Hepatocyte (in vitro differentiated cells): ENCODE results near the gene URI1. TPM values are rescaled to one million over a fixed set of nuclear protein-coding genes. Genes with fewer than 3 reads are reported as not detected.

ENCODE experiments used
- DNase-seq: peaks from one replicate; pipeline ENCODE4 v3.0.0-alpha.2; 2016; ENCODE audit warnings: low spot score
- H2AFZ ChIP-seq: fragments of 200-600 bp; sonication (generic); 2 replicates; pipeline ENCODE4 v1.6.0; 2016; ENCODE audit warnings: antibody characterized with exemption, mild to moderate bottlenecking
- H3K27ac ChIP-seq: fragments of 200-600 bp; sonication (generic); 2 replicates; pipeline ENCODE4 v1.5.1; 2016; ENCODE audit warnings: mild to moderate bottlenecking
- H3K27me3 ChIP-seq: fragments of 200-600 bp; sonication (generic); 2 replicates; pipeline ENCODE4 v1.6.1; 2016
- H3K36me3 ChIP-seq: fragments of 200-600 bp; sonication (generic); replicated peaks from 2 replicates; pipeline ENCODE4 v1.5.1; 2016; ENCODE audit warnings: low read depth; ENCODE audit not compliant: insufficient read depth
- H3K4me1 ChIP-seq: fragments of 200-600 bp; sonication (generic); 2 replicates; pipeline ENCODE4 v1.5.1; 2016; ENCODE audit warnings: mild to moderate bottlenecking, moderate library complexity; ENCODE audit not compliant: insufficient read depth
- H3K4me2 ChIP-seq: fragments of 200-600 bp; sonication (generic); 2 replicates; pipeline ENCODE4 v1.6.0; 2016
- H3K4me3 ChIP-seq: fragments of 200-600 bp; sonication (generic); 2 replicates; pipeline ENCODE4 v1.5.1; 2016; ENCODE audit warnings: mild to moderate bottlenecking
- H3K79me2 ChIP-seq: fragments of 200-600 bp; sonication (generic); 2 replicates; pipeline ENCODE4 v1.6.0; 2017; ENCODE audit warnings: mild to moderate bottlenecking
- H3K9me2 ChIP-seq: fragments of 200-600 bp; sonication (generic); replicated peaks from 2 replicates; pipeline ENCODE4 v1.6.0; 2017; ENCODE audit warnings: mild to moderate bottlenecking; ENCODE audit not compliant: insufficient read depth
- H3K9me3 ChIP-seq: fragments of 200-600 bp; sonication (generic); 2 replicates; pipeline ENCODE4 v1.5.1; 2016; ENCODE audit warnings: low read depth, mild to moderate bottlenecking
- H4K20me1 ChIP-seq: fragments of 200-600 bp; sonication (generic); 2 replicates; pipeline ENCODE4 v1.6.0; 2016; ENCODE audit warnings: mild to moderate bottlenecking; ENCODE audit not compliant: insufficient read depth, poor library complexity, severe bottlenecking
- CTCF ChIP-seq: fragments of 200-600 bp; sonication (generic); IDR thresholded peaks from 2 replicates; pipeline ENCODE4 v1.5.1; 2016; ENCODE audit warnings: antibody characterized with exemption, mild to moderate bottlenecking; ENCODE audit not compliant: poor library complexity
- EZH2 ChIP-seq: fragments of 200-600 bp; sonication (generic); IDR thresholded peaks from 2 replicates; pipeline ENCODE4 v1.6.1; 2016; ENCODE audit warnings: antibody characterized with exemption, mild to moderate bottlenecking, borderline replicate concordance
- EZH2phosphoT487 ChIP-seq: fragments of 200-600 bp; sonication (generic); IDR thresholded peaks from one replicate; pipeline ENCODE4 v1.6.1; 2018; ENCODE audit warnings: antibody characterized with exemption, mild to moderate bottlenecking, low read depth, moderate library complexity; ENCODE audit not compliant: unreplicated experiment, severe bottlenecking
- WGBS: methylation state at CpG from one replicate; pipeline ENCODE4 v1.1.6; 2016; ENCODE audit warnings: low lambda C conversion rate; ENCODE audit errors: missing lambda C conversion rate; 5-methylcytosine and 5-hydroxymethylcytosine counted together
- polyA plus RNA-seq: library from polyadenylated mRNA; unstranded; fragments of >200 nt; fragmentation: Nextera tagmentation; extraction: Ambion mirVana; gene quantifications from 2 replicates; pipeline ENCODE4 v1.2.1, GENCODE V29; 2016
- total RNA-seq: library from RNA; depleted of rRNA; stranded (reverse); fragments of >200 nt; gene quantifications from 2 replicates; pipeline ENCODE4 v1.2.3, GENCODE V29; 2014

Gene URI1
- total and polyA plus RNA-seq, 2 experiments from 2014 or later, result 50.0 to 66.7 TPM

- H3K36me3 ChIP-seq, result no peaks in the 10 kb centered on the region
- H3K9me3 ChIP-seq, result no peaks in the 10 kb centered on the region
- no peaks in the 10 kb centered on the region for H3K27me3 ChIP-seq
- H3K4me3 ChIP-seq, result no peak overlapping the region
- no peak for DNase-seq
- no peaks in the 10 kb centered on the region for H3K4me1 ChIP-seq
- H3K79me2 ChIP-seq, result no peaks in the 10 kb centered on the region
- no peak overlapping the region for H3K27ac ChIP-seq
- no peaks in the 10 kb centered on the region for H3K9me2 ChIP-seq
- TF ChIP-seq EZH2, result no peak
- TF ChIP-seq CTCF, result no peak
- TF ChIP-seq EZH2phosphoT487, result no peak
- no peak overlapping the region for H2AFZ ChIP-seq
- H3K4me2 ChIP-seq, result no peak overlapping the region
- H4K20me1 ChIP-seq, result no peaks in the 10 kb centered on the region
- WGBS, result 90% methylated on average over 1 of the region's 1 CpG
Observed at GRCh38 chr19:29934781-29935180, 7.3 kb upstream of the URI1 start.

GRCh38 chr19:29936409-29936808 lies 5.6 kb upstream of the URI1 start:
- Histone ChIP-seq H3K4me2 (no peak overlapping the region), H4K20me1 (no peaks in the 10 kb centered on the region), H3K79me2 (no peaks in the 10 kb centered on the region), H3K4me3 (no peak overlapping the region), H3K4me1 (no peaks in the 10 kb centered on the region), H3K27me3 (no peaks in the 10 kb centered on the region), H3K36me3 (no peaks in the 10 kb centered on the region), H2AFZ (no peak overlapping the region), H3K27ac (no peak overlapping the region), H3K9me2 (no peaks in the 10 kb centered on the region), H3K9me3 (no peaks in the 10 kb centered on the region)
- DNase-seq, result no peak
- 97% methylated on average over 3 of the region's 3 CpGs for WGBS
- no peak for TF ChIP-seq EZH2phosphoT487
- TF ChIP-seq CTCF, result no peak
- no peak for TF ChIP-seq EZH2

- Histone ChIP-seq H3K36me3 (no peaks in the 10 kb centered on the region), H3K4me1 (peaks cover 13% of the 10 kb centered on the region), H3K27me3 (no peaks in the 10 kb centered on the region), H3K79me2 (peaks cover 26% of the 10 kb centered on the region), H3K4me2 (no peak overlapping the region), H2AFZ (no peak overlapping the region), H3K9me3 (no peaks in the 10 kb centered on the region), H3K27ac (no peak overlapping the region), H3K9me2 (no peaks in the 10 kb centered on the region), H4K20me1 (peaks cover 10% of the 10 kb centered on the region), H3K4me3 (no peak overlapping the region)
- TF ChIP-seq EZH2 (no peak), CTCF (no peak), EZH2phosphoT487 (no peak)
- WGBS, result 93% methylated on average over 1 of the region's 1 CpG
- no peak for DNase-seq
Observed at GRCh38 chr19:29939628-29940027, 2.4 kb upstream of the URI1 start.

- Histone ChIP-seq H3K4me2 (peak overlapping the region; percentile 79), H4K20me1 (peaks cover 19% of the 10 kb centered on the region), H3K4me1 (peaks cover 22% of the 10 kb centered on the region), H3K27me3 (no peaks in the 10 kb centered on the region), H3K36me3 (no peaks in the 10 kb centered on the region), H2AFZ (no peak overlapping the region), H3K9me3 (no peaks in the 10 kb centered on the region), H3K27ac (no peak overlapping the region), H3K9me2 (no peaks in the 10 kb centered on the region), H3K79me2 (peaks cover 41% of the 10 kb centered on the region), H3K4me3 (no peak overlapping the region)
- no peak for TF ChIP-seq CTCF
- WGBS, result 89% methylated on average over 9 of the region's 9 CpGs
- no peak for DNase-seq
Observed at GRCh38 chr19:29940971-29941585, 961 bp upstream of the URI1 start.
